B cell (primary cell): Measurements from ENCODE around the gene HIVEP1. TPM values are rescaled to one million over a fixed set of nuclear protein-coding genes. Genes with fewer than 3 reads are reported as not detected.

Experiments
- ATAC-seq: fragments of 200-7000 bp; cut with Tn5 transposase; one replicate; pipeline ENCODE4 v1.10.0; 2021; ENCODE audit warnings: low read depth, mild to moderate bottlenecking, moderate number of reproducible peaks, moderate library complexity
- CTCF ChIA-PET: fragments of 350-600 bp; sonication (Branson Sonifier 250); formaldehyde crosslinking; loops from one replicate; lab custom pipeline; 2021; ENCODE audit warnings: antibody characterized with exemption, inconsistent platforms; lab: Charles Lee
- POLR2A ChIA-PET: fragments of 350-600 bp; sonication (Branson Sonifier 250); formaldehyde crosslinking; loops from one replicate; lab custom pipeline; 2021; ENCODE audit warnings: antibody characterized with exemption; lab: Charles Lee
- DNase-seq: peaks from one replicate; pipeline ENCODE4 v3.0.0; 2013
- H2AFZ ChIP-seq: 2 replicates; pipeline ENCODE4 v1.6.1; 2012; ENCODE audit warnings: mild to moderate bottlenecking, low read depth, low read length; ENCODE audit not compliant: insufficient read depth, poor library complexity, severe bottlenecking
- H3K27ac ChIP-seq, 2 donors: 1 replicate in 1 of 2; 2 replicates in 1 of 2; pipeline ENCODE4 v1.5.1; 2012 to 2013; ENCODE audit warnings: low read length in 2 of 2, mild to moderate bottlenecking in 2 of 2, moderate library complexity in 1 of 2
- H3K27me3 ChIP-seq, 4 experiments: fragments of 200-600 bp in 1 of 4; sonication (generic) in 1 of 4; replicated peaks in 1 of 4; 1 replicate in 2 of 4; 2 replicates in 2 of 4; pipeline versions ENCODE4 v1.6.1 to v1.7.0; 2013 to 2016; ENCODE audit warnings: low read length in 3 of 4, mild to moderate bottlenecking in 2 of 4, mixed read lengths in 1 of 4, moderate library complexity in 1 of 4; ENCODE audit not compliant: insufficient read depth in 4 of 4, control insufficient read depth in 3 of 4; ENCODE audit errors: control extremely low read depth in 1 of 4
- H3K36me3 ChIP-seq, 2 experiments: replicated peaks in 1 of 2; 1 replicate in 1 of 2; 2 replicates in 1 of 2; pipeline versions ENCODE4 v1.6.1 to v1.7.1; 2013; ENCODE audit warnings: low read length in 1 of 2; ENCODE audit not compliant: insufficient read depth in 2 of 2, control insufficient read depth in 1 of 2; ENCODE audit errors: control extremely low read depth in 1 of 2, extremely low read depth in 1 of 2
- H3K4me1 ChIP-seq, 2 donors: fragments of 200-600 bp in 1 of 2; sonication (generic) in 1 of 2; 1 replicate in 1 of 2; 2 replicates in 1 of 2; pipeline versions ENCODE4 v1.5.1 to v1.6.1; 2013 to 2017; ENCODE audit warnings: low read length in 2 of 2; ENCODE audit not compliant: control insufficient read depth in 2 of 2, insufficient read depth in 2 of 2
- H3K4me2 ChIP-seq: replicated peaks from 2 replicates; pipeline ENCODE3; 2012; ENCODE audit warnings: mild to moderate bottlenecking, low read depth, low read length; ENCODE audit not compliant: poor library complexity, severe bottlenecking
- H3K4me3 ChIP-seq, 5 experiments: fragments of 200-600 bp in 1 of 5; sonication (generic) in 1 of 5; 1 replicate in 3 of 5; 2 replicates in 2 of 5; pipeline versions ENCODE4 v1.5.1 to v1.7.0; 2011 to 2016; ENCODE audit warnings: low read length in 4 of 5, mild to moderate bottlenecking in 4 of 5, low read depth in 2 of 5, control low read depth in 1 of 5, moderate library complexity in 1 of 5; ENCODE audit not compliant: insufficient read depth in 1 of 5; ENCODE audit errors: control extremely low read depth in 1 of 5, extremely low read depth in 1 of 5
- H3K79me2 ChIP-seq: fragments of 200-600 bp; sonication (generic); one replicate; pipeline ENCODE4 v1.6.0; 2016; ENCODE audit warnings: low read length; ENCODE audit not compliant: control insufficient read depth, insufficient read depth
- H3K9ac ChIP-seq: fragments of 200-600 bp; sonication (generic); 2 replicates; pipeline ENCODE4 v1.6.1; 2017; ENCODE audit warnings: mild to moderate bottlenecking, low read length, moderate library complexity
- H3K9me3 ChIP-seq, 3 donors: one replicate each; pipeline versions ENCODE4 v1.6.1 to v1.7.1; 2013; ENCODE audit warnings: low read length in 2 of 3; ENCODE audit not compliant: control insufficient read depth in 2 of 3, insufficient read depth in 1 of 3; ENCODE audit errors: control extremely low read depth in 1 of 3
- H4K20me1 ChIP-seq: 2 replicates; pipeline ENCODE4 v1.6.0; 2012; ENCODE audit warnings: mild to moderate bottlenecking, low read length; ENCODE audit not compliant: insufficient read depth, control insufficient read depth, poor library complexity, severe bottlenecking
- H3K27ac Mint-ChIP-seq: one replicate; pipeline ENCODE4 v1.8.0; 2021; ENCODE audit warnings: mixed read lengths
- H3K27me3 Mint-ChIP-seq: one replicate; pipeline ENCODE4 v1.8.0; 2021; ENCODE audit warnings: mixed read lengths
- H3K4me1 Mint-ChIP-seq: one replicate; pipeline ENCODE4 v1.8.0; 2021; ENCODE audit warnings: mixed read lengths
- H3K4me3 Mint-ChIP-seq: one replicate; pipeline ENCODE4 v1.8.0; 2021; ENCODE audit warnings: mixed read lengths
- H3K9me3 Mint-ChIP-seq: one replicate; pipeline ENCODE4 v1.8.0; 2022; ENCODE audit warnings: mixed read lengths; ENCODE audit not compliant: insufficient read depth
- CTCF ChIP-seq: fragments of 200-600 bp; IDR thresholded peaks from one replicate; pipeline ENCODE4 v1.8.0; 2022; ENCODE audit warnings: antibody characterized with exemption, mild to moderate bottlenecking
- EZH2 ChIP-seq: IDR thresholded peaks from 2 replicates; pipeline ENCODE4 v1.6.1; 2012; ENCODE audit warnings: borderline replicate concordance, low read depth, mild to moderate bottlenecking, moderate library complexity, low read length; ENCODE audit not compliant: insufficient read depth, poor library complexity, severe bottlenecking
- WGBS: methylation state at CpG from one replicate; pipeline ENCODE4 v1.1.5; 2013; ENCODE audit warnings: missing lambda C conversion rate; ENCODE audit not compliant: insufficient coverage; 5-methylcytosine and 5-hydroxymethylcytosine counted together
- intact Hi-C: fragments of 100-400 bp; cut with micrococcal nuclease; formaldehyde crosslinking; loops from one replicate; pipeline ENCODE4 v1.10.0; 2022
- polyA plus RNA-seq: library from polyadenylated mRNA; depleted of rRNA; stranded (reverse); fragments of >200 nt; gene quantifications from 2 replicates; pipeline ENCODE4 v1.2.3, GENCODE V29; 2012
- total RNA-seq, 2 donors: library from RNA; stranded (reverse); fragments of 120-200 nt in 1 of 2; gene quantifications; 1 replicate in 1 of 2; 2 replicates in 1 of 2; pipeline versions ENCODE4 v1.2.3 to v1.2.4, GENCODE V29; 2013 to 2022

Gene HIVEP1
- total and polyA plus RNA-seq, 2 donors (not counting 1 experiment from before 2014, with no cell fraction given), result 11.3 to 96.5 TPM

GRCh38 chr6:11978169-11978987 is 33.7 kb upstream of the HIVEP1 start:
- no peaks in the 10 kb centered on the region for H3K79me2 ChIP-seq
- TF ChIP-seq CTCF (no peak), EZH2 (no peak)
- ChIA-PET CTCF (no interaction called here), POLR2A (no interaction called here)
- no peaks in the 10 kb centered on the region for H3K27me3 ChIP-seq
- H3K27ac ChIP-seq, result no peak overlapping the region
- Mint-ChIP-seq H3K27ac (no peak overlapping the region), H3K4me1 (peaks cover 21% of the 10 kb centered on the region), H3K27me3 (peaks cover under 1% of the 10 kb centered on the region), H3K9me3 (no peaks in the 10 kb centered on the region), H3K4me3 (no peak overlapping the region)
- ATAC-seq, result no peak
- peak overlapping the region; percentile 9 for H2AFZ ChIP-seq
- H4K20me1 ChIP-seq, result no peaks in the 10 kb centered on the region
- H3K4me1 ChIP-seq, result peaks cover 12 to 18% of the 10 kb centered on the region in 2 donors
- no peaks in the 10 kb centered on the region for H3K36me3 ChIP-seq
- no peak overlapping the region for H3K9ac ChIP-seq
- no peaks in the 10 kb centered on the region for H3K9me3 ChIP-seq
- H3K4me2 ChIP-seq, result no peak overlapping the region
- WGBS, result no CpG with 5 or more reads among the region's 1 CpG
- no peak for DNase-seq
- H3K4me3 ChIP-seq, result no peak overlapping the region
- intact Hi-C loops, result no loop called here

- Mint-ChIP-seq H3K4me1 (peaks cover 19% of the 10 kb centered on the region), H3K9me3 (no peaks in the 10 kb centered on the region), H3K4me3 (no peak overlapping the region), H3K27ac (no peak overlapping the region), H3K27me3 (peaks cover 2% of the 10 kb centered on the region)
- H3K27me3 ChIP-seq, result no peaks in the 10 kb centered on the region
- H3K79me2 ChIP-seq, result no peaks in the 10 kb centered on the region
- H2AFZ ChIP-seq, result no peak overlapping the region
- WGBS, result 99% methylated on average over 5 of the region's 6 CpGs
- peaks cover 12 to 18% of the 10 kb centered on the region in 2 donors for H3K4me1 ChIP-seq
- ChIA-PET CTCF (no interaction called here), POLR2A (interaction anchor here (0.9 kb wide), 1 partner anchor 11 kb away, joined by 4 read pairs; no protein-coding TSS in a partner anchor)
- ATAC-seq, result no peak
- no peak overlapping the region for H3K4me3 ChIP-seq
- H3K36me3 ChIP-seq, result no peaks in the 10 kb centered on the region
- no peak overlapping the region for H3K4me2 ChIP-seq
- DNase-seq, result no peak
- intact Hi-C loops, result no loop called here
- H3K27ac ChIP-seq, result no peak overlapping the region
- H3K9ac ChIP-seq, result no peak overlapping the region
- no peaks in the 10 kb centered on the region for H3K9me3 ChIP-seq
- H4K20me1 ChIP-seq, result no peaks in the 10 kb centered on the region
- TF ChIP-seq CTCF (no peak), EZH2 (no peak)
Observed at GRCh38 chr6:11979866-11980265, 32.2 kb upstream of the HIVEP1 start.
